ENCODE results near the gene MX1.

DNA sequence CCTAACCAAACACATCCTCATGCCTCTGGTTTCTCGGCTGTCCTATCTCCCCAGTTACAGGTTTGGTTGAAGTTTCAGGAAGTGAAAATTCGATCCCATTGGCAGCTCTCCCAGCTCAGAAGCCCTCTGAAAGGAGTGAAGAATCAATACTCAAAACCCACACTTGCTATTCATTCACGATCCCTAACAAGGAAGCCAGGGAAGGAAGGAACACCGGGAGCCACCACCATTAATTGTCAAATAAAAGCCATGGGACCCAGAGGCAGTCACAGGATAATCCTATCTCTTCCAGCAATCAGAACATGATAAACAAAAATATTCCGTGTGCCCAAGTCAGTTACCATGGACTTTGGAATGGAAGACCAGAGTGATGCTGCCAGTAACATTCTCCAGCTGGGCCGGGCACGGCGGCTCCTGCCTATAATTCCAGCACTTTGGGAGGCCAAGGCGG, 74.9 kb downstream of the MX1 start:
- TF ChIP-seq, protein P1, sequence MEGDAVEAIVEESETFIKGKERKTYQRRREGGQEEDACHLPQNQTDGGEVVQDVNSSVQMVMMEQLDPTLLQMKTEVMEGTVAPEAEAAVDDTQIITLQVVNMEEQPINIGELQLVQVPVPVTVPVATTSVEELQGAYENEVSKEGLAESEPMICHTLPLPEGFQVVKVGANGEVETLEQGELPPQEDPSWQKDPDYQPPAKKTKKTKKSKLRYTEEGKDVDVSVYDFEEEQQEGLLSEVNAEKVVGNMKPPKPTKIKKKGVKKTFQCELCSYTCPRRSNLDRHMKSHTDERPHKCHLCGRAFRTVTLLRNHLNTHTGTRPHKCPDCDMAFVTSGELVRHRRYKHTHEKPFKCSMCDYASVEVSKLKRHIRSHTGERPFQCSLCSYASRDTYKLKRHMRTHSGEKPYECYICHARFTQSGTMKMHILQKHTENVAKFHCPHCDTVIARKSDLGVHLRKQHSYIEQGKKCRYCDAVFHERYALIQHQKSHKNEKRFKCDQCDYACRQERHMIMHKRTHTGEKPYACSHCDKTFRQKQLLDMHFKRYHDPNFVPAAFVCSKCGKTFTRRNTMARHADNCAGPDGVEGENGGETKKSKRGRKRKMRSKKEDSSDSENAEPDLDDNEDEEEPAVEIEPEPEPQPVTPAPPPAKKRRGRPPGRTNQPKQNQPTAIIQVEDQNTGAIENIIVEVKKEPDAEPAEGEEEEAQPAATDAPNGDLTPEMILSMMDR (IDR thresholded peaks at IDR 0.05; ENCODE audit: insufficient read depth, low read length), result no peak
- TF ChIP-seq POLR2AphosphoS5 (IDR thresholded peaks at IDR 0.05; ENCODE audit: low read depth) (no peak), GABPA (IDR thresholded peaks at IDR 0.05; ENCODE audit: low read depth) (no peak)
